OCI-LY3 (cell line): Measurements from ENCODE around the gene ZBTB48.

Experiments used
- EZH2phosphoT487 ChIP-seq: fragments of 200-600 bp; shearing (Covaris generic); IDR thresholded peaks from 2 replicates; pipeline ENCODE4 v1.6.1; 2018; ENCODE audit warnings: antibody characterized with exemption, mixed run types, low read depth
- TF ChIP-seq, protein P1 (sequence below): fragments of 200-600, 300-600 bp; sonication (generic); IDR thresholded peaks from 2 replicates; pipeline ENCODE4 v1.5.1; 2014; ENCODE audit warnings: antibody characterized with exemption, low read length, low read depth

DNA sequence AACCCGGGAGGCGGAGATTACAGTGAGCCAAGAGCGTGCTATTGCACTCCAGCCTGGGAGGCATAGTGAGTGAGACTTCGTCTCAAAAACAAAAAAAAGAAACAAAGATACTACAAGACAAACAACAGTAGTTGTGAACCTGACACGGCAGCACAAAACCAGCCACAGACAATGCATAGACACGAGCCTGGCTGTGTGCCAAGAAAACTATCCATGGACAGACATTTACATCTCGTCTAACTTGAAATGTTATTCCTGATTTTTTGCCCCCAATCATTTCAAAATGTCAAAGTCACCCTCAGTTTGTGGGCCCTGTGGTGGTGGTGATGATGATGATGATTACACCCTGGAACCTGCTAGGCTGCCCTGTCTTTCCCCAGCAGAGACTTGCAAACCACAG is 16.6 kb downstream of the ZBTB48 start:
- TF ChIP-seq, protein P1, sequence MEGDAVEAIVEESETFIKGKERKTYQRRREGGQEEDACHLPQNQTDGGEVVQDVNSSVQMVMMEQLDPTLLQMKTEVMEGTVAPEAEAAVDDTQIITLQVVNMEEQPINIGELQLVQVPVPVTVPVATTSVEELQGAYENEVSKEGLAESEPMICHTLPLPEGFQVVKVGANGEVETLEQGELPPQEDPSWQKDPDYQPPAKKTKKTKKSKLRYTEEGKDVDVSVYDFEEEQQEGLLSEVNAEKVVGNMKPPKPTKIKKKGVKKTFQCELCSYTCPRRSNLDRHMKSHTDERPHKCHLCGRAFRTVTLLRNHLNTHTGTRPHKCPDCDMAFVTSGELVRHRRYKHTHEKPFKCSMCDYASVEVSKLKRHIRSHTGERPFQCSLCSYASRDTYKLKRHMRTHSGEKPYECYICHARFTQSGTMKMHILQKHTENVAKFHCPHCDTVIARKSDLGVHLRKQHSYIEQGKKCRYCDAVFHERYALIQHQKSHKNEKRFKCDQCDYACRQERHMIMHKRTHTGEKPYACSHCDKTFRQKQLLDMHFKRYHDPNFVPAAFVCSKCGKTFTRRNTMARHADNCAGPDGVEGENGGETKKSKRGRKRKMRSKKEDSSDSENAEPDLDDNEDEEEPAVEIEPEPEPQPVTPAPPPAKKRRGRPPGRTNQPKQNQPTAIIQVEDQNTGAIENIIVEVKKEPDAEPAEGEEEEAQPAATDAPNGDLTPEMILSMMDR = no peak
- TF ChIP-seq EZH2phosphoT487 = no peak
